ENCODE measurements around the gene GAK. TPM values are rescaled to one million over a fixed set of nuclear protein-coding genes. Genes with fewer than 3 reads are reported as not detected.

Gene GAK
- total RNA-seq, 2 experiments from 2014 or later = 97.8 to 102 TPM

DNA sequence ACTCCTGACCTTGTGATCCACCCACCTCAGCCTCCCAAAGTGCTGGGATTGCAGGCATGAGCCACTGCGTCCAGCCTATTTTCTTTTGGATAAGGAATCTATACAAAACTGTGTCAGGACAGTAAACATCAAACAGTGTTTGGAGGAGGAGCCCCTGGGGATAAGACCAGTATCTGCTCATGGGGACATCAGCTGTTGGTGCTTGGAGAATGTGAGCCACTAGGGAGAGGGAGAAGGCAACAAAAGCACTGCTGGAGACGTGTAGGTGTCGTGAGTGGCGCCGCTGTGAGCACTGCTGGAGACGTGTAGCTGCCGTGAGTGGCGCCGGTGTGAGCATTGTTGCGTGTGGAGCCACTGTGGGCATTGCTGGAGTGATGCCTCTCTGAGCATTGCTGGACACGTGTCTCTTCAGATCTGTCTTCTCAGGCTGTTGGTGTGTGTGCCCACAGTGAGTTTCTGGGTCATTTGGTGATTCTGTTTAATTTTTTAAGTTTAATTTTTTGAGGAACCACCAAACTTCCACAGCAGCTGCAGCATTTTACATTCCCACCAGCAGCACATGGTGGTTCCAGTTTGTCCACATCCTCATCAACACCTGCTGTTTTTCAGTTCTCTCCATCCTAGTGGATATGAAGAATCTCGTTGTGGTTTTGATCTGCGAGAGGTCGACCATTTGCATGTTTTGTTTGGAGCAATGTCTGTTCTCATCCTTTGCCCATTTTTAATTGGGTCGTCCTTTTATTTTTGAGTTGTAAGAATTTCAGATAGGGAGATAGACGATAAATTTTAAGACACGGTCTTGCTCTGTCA lies 22.3 kb upstream of the GAK start:
- intact Hi-C loops (cut with micrococcal nuclease) = no loop called here
- POLR2A ChIA-PET = interaction anchor here (1.9 kb wide), 1 partner anchor 22 kb away, joined by 4 read pairs; the partner anchor contains the start of genes GAK and TMEM175
- H3K4me3 Mint-ChIP-seq = no peak overlapping the region
- no peaks in the 10 kb centered on the region for H3K4me1 Mint-ChIP-seq (ENCODE audit: low read depth)
- ATAC-seq = no peak
- CTCF ChIA-PET = no interaction called here
- H3K36me3 Mint-ChIP-seq (ENCODE audit: low read depth) = peaks cover 3% of the 10 kb centered on the region
- TF ChIP-seq, protein P1, sequence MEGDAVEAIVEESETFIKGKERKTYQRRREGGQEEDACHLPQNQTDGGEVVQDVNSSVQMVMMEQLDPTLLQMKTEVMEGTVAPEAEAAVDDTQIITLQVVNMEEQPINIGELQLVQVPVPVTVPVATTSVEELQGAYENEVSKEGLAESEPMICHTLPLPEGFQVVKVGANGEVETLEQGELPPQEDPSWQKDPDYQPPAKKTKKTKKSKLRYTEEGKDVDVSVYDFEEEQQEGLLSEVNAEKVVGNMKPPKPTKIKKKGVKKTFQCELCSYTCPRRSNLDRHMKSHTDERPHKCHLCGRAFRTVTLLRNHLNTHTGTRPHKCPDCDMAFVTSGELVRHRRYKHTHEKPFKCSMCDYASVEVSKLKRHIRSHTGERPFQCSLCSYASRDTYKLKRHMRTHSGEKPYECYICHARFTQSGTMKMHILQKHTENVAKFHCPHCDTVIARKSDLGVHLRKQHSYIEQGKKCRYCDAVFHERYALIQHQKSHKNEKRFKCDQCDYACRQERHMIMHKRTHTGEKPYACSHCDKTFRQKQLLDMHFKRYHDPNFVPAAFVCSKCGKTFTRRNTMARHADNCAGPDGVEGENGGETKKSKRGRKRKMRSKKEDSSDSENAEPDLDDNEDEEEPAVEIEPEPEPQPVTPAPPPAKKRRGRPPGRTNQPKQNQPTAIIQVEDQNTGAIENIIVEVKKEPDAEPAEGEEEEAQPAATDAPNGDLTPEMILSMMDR (IDR thresholded peaks at IDR 0.05) = no peak
- H3K27ac Mint-ChIP-seq = no peak overlapping the region
- H3K9me3 Mint-ChIP-seq = no peaks in the 10 kb centered on the region
- no peak for DNase-seq
- no peaks in the 10 kb centered on the region for H3K27me3 Mint-ChIP-seq

DNA sequence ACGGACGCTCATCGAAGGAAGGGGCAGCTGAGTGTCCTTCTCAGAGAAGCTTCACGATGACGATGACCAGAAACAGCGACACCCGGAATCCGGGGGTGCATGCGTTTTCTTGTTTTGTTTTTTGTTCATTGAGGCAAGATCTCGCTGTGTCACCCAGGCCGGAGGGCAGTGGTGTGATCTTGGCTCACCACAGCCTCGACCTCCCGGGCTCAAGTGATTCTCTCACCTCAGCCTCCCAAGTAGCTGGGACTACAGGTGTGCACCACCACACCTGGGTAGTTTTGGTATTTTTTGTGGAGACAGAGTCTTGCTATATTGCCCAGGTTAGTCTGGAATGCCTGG lies 21.4 kb upstream of the GAK start:
- Mint-ChIP-seq H3K36me3 (ENCODE audit: low read depth) (peaks cover 3% of the 10 kb centered on the region), H3K9me3 (no peaks in the 10 kb centered on the region), H3K4me3 (no peak overlapping the region), H3K4me1 (ENCODE audit: low read depth) (no peaks in the 10 kb centered on the region), H3K27me3 (no peaks in the 10 kb centered on the region), H3K27ac (no peak overlapping the region)
- CTCF ChIA-PET = no interaction called here
- intact Hi-C loops (cut with micrococcal nuclease) = no loop called here
- POLR2A ChIA-PET = interaction anchor here (1.9 kb wide), 1 partner anchor 21 kb away, joined by 4 read pairs; the partner anchor contains the start of genes GAK and TMEM175
- no peak for DNase-seq
- no peak for ATAC-seq
- TF ChIP-seq, protein P1 (IDR thresholded peaks at IDR 0.05) = no peak

- H3K36me3 Mint-ChIP-seq (ENCODE audit: low read depth) = peaks cover 3% of the 10 kb centered on the region
- CTCF ChIA-PET = no interaction called here
- POLR2A ChIA-PET = interaction anchor here (1.9 kb wide), 1 partner anchor 21 kb away, joined by 4 read pairs; the partner anchor contains the start of genes GAK and TMEM175
- DNase-seq (no peak), ATAC-seq (no peak)
- no peak overlapping the region for H3K4me3 Mint-ChIP-seq
- TF ChIP-seq, protein P1 (IDR thresholded peaks at IDR 0.05) = no peak
- intact Hi-C loops (cut with micrococcal nuclease) = no loop called here
- H3K4me1 Mint-ChIP-seq (ENCODE audit: low read depth) = no peaks in the 10 kb centered on the region
- H3K9me3 Mint-ChIP-seq = no peaks in the 10 kb centered on the region
- H3K27ac Mint-ChIP-seq = no peak overlapping the region
- no peaks in the 10 kb centered on the region for H3K27me3 Mint-ChIP-seq
Measured at GRCh38 chr4:952881-953573, 20.9 kb upstream of the GAK start.

- CTCF ChIA-PET = no interaction called here
- Mint-ChIP-seq H3K27me3 (no peaks in the 10 kb centered on the region), H3K36me3 (ENCODE audit: low read depth) (peaks cover 3% of the 10 kb centered on the region), H3K9me3 (no peaks in the 10 kb centered on the region), H3K27ac (no peak overlapping the region), H3K4me1 (ENCODE audit: low read depth) (no peaks in the 10 kb centered on the region), H3K4me3 (no peak overlapping the region)
- POLR2A ChIA-PET = no interaction called here
- TF ChIP-seq, protein P1 (IDR thresholded peaks at IDR 0.05) = no peak
- DNase-seq = no peak
- no peak for ATAC-seq
- intact Hi-C loops (cut with micrococcal nuclease) = no loop called here
Measured at GRCh38 chr4:951594-952468, 19.7 kb upstream of the GAK start.
